Parathyroid adenoma (tissue), 2 donors: Measurements from ENCODE around the gene SPATA2L.
A peak's percentile ranks its signal among the peaks of the same experiment; 100 is the strongest.

ENCODE experiments used
- H2AFZ ChIP-seq: fragments of 300-600 bp; sonication (generic); one replicate; pipeline ENCODE4 v1.7.0; 2017; ENCODE audit warnings: antibody characterized with exemption, mild to moderate bottlenecking
- H3K27ac ChIP-seq: fragments of 300-600 bp; sonication (generic); one replicate; pipeline ENCODE4 v1.7.0; 2017
- H3K27me3 ChIP-seq: fragments of 300-600 bp; sonication (generic); one replicate; pipeline ENCODE4 v1.7.0; 2017; ENCODE audit warnings: low read length; ENCODE audit not compliant: control insufficient read depth, insufficient read depth
- H3K36me3 ChIP-seq: fragments of 300-600 bp; sonication (generic); one replicate; pipeline ENCODE4 v1.7.0; 2017; ENCODE audit warnings: low read length; ENCODE audit not compliant: control insufficient read depth, insufficient read depth
- H3K4me1 ChIP-seq: fragments of 300-600 bp; sonication (generic); one replicate; pipeline ENCODE4 v1.7.0; 2017; ENCODE audit warnings: control low read depth
- H3K4me2 ChIP-seq: fragments of 300-600 bp; sonication (generic); one replicate; pipeline ENCODE4 v1.7.0; 2017; ENCODE audit warnings: low read length
- H3K4me3 ChIP-seq: fragments of 300-600 bp; sonication (generic); one replicate; pipeline ENCODE4 v1.7.0; 2017; ENCODE audit warnings: low read depth, low read length
- H3K79me2 ChIP-seq: fragments of 300-600 bp; sonication (generic); one replicate; pipeline ENCODE4 v1.7.0; 2017; ENCODE audit warnings: control low read depth
- H3K9ac ChIP-seq: fragments of 300-600 bp; sonication (generic); one replicate; pipeline ENCODE4 v1.7.0; 2017; ENCODE audit warnings: mild to moderate bottlenecking
- H3K9me3 ChIP-seq: fragments of 300-600 bp; sonication (generic); one replicate; pipeline ENCODE4 v1.7.0; 2017; ENCODE audit warnings: low read length; ENCODE audit not compliant: control insufficient read depth
- TF ChIP-seq, protein P1 (sequence below): fragments of 300-600 bp; sonication (generic); IDR thresholded peaks from one replicate; pipeline ENCODE4 v1.7.0; 2017; ENCODE audit warnings: antibody characterized with exemption, mild to moderate bottlenecking
- donor health status: primary hyperparathyroidism.

The SPATA2L gene

DNA sequence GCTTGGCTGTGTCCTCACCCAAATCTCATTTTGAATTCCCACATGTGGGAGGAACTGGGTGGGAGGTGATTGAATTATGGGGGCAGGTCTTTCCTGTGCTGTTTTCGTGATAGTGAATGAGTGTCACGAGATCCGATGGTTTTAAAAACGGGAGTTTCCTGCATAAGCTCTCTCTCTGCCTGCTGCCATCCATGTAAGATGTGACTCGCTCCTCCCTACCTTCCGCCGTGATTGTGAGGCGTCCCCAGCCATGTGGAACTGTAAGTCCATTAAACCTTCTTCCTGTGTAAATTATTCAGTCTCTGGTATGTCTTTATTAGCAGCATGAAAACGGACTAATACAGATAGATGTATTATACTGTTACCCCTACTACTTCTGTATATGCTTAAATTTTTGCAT is 40.3 kb downstream of the SPATA2L start:
- H2AFZ ChIP-seq: no peak overlapping the region
- no peaks in the 10 kb centered on the region for H3K27me3 ChIP-seq
- H3K79me2 ChIP-seq: peaks cover 8% of the 10 kb centered on the region
- TF ChIP-seq, protein P1, sequence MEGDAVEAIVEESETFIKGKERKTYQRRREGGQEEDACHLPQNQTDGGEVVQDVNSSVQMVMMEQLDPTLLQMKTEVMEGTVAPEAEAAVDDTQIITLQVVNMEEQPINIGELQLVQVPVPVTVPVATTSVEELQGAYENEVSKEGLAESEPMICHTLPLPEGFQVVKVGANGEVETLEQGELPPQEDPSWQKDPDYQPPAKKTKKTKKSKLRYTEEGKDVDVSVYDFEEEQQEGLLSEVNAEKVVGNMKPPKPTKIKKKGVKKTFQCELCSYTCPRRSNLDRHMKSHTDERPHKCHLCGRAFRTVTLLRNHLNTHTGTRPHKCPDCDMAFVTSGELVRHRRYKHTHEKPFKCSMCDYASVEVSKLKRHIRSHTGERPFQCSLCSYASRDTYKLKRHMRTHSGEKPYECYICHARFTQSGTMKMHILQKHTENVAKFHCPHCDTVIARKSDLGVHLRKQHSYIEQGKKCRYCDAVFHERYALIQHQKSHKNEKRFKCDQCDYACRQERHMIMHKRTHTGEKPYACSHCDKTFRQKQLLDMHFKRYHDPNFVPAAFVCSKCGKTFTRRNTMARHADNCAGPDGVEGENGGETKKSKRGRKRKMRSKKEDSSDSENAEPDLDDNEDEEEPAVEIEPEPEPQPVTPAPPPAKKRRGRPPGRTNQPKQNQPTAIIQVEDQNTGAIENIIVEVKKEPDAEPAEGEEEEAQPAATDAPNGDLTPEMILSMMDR: no peak
- H3K36me3 ChIP-seq: no peaks in the 10 kb centered on the region
- no peaks in the 10 kb centered on the region for H3K9me3 ChIP-seq
- peaks cover 6% of the 10 kb centered on the region for H3K4me1 ChIP-seq
- no peak overlapping the region for H3K27ac ChIP-seq
- H3K9ac ChIP-seq: no peak overlapping the region
- no peak overlapping the region for H3K4me3 ChIP-seq
- H3K4me2 ChIP-seq: no peak overlapping the region

DNA sequence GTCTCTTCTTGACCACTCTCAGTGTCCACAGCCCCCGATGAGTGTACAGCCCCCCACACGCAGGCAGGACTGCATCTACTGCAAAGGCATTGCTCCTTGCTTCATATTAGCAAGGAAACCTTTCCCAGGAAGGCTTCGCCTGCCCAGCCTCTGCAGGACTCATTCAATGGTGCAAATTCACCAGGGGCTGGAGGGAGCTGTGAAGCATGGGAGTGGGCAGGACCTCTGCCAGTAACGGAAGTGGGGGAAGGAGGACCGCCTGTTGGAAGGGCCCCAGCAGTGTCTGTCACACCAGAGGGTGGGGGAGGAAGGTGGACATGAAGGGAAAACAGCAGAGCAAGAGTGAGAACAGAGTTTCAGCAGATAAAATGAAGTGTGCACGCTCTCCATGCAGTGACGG is 41.4 kb downstream of the SPATA2L start:
- Histone ChIP-seq H3K79me2 (peaks cover 9% of the 10 kb centered on the region), H3K27me3 (no peaks in the 10 kb centered on the region), H3K4me1 (peaks cover 7% of the 10 kb centered on the region), H3K36me3 (no peaks in the 10 kb centered on the region), H3K4me3 (no peak overlapping the region), H2AFZ (no peak overlapping the region), H3K27ac (no peak overlapping the region), H3K9ac (no peak overlapping the region), H3K4me2 (no peak overlapping the region), H3K9me3 (no peaks in the 10 kb centered on the region)
- TF ChIP-seq, protein P1: no peak

DNA sequence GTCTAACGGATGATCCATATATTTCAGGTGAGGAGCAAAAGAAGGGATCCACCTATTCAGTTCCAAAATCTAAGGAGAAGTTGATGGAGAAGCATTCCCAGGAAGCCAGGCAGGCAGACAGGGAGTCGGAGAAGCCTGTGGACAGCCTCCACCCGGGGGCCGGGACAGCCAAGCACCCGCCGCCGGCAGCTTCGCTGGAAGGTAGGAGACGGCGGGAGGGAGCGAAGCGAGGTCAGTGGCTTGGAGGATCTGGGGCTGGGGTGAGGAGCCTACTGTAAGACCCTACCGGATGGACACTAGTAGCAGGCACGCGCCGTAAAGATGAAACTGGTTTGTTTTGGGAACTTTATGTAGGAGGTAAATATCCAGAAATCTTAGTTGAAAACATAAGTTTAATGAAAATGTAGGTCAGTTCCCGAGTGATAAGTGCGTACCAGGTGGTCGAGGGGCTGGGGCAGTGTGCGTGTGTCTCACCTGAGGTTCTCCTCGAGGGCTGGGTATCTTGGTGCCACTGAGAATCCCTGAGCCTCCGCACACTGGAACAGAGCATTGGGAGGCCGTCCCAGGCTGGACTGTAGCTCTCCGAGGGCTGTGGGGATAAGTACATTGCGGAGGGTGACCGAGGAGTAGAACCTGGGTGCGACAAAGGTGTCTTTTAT is 43.2 kb downstream of the SPATA2L start:
- Histone ChIP-seq H3K4me1 (peaks cover 7% of the 10 kb centered on the region), H3K9me3 (no peaks in the 10 kb centered on the region), H3K27me3 (no peaks in the 10 kb centered on the region), H2AFZ (peak overlapping the region; percentile 90), H3K79me2 (peaks cover 9% of the 10 kb centered on the region), H3K4me2 (peak overlapping the region; percentile 100), H3K4me3 (peak overlapping the region; percentile 98), H3K9ac (no peak overlapping the region), H3K36me3 (no peaks in the 10 kb centered on the region), H3K27ac (peak overlapping the region; percentile 47)
- TF ChIP-seq, protein P1: no peak

DNA sequence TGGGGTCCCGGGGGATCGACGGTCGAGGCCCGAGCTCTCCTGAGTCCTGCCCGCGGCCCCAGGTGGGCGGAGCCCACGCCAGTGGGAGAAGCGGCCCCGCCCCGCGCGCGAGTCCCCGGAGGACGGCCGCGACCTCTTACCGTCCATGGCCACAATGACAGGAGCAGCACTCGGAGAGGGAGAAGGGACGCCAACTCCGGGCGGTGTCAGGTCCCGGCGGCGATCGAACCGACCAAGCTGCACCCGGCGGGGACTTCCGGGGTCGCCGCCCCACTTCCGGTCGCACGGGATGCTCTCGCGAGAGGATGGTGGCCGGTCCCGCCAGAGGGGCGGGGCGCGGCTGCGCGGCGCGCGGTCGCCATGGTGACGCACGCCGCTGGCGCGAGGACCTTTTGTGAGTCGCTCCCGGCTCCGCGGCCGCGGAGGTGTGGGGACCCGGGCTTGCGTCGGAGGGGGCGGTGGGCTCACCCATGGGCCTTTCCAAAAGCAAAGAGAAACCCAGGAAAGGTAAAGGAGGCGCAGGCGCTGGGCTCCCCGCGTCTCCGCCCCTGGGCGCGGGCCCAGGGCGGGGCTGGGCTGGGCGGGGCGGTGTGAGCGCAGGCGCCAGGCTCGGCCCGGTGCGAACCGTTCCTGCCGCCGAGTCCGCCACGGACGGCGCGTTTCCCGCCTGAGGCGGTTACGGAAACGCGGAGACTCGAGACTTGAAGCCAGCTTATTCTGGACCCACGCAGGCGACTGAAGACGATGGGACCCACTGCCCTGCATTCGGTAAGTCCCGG is 43.9 kb downstream of the SPATA2L start, which contains the start of the genes CHMP1A and SPATA33:
Gene CHMP1A, minus strand, starts transcription at position 267 of the 779 bp plus-strand sequence. Its CDS starts 120 bp downstream, at position 147.
Gene SPATA33, plus strand, starts transcription at position 395 of the 779 bp plus-strand sequence. Its CDS starts 76 bp downstream, at position 471.
- Histone ChIP-seq H3K4me3 (peak within 1 kb of the TSS; percentile 98), H3K9ac (peak within 1 kb of the TSS; percentile 16), H3K4me2 (peak within 1 kb of the TSS; percentile 100), H3K36me3 (no peaks in the 10 kb centered on the region), H3K27ac (peak within 1 kb of the TSS; percentile 47), H3K27me3 (no peaks in the 10 kb centered on the region), H3K4me1 (peaks cover 7% of the 10 kb centered on the region), H3K9me3 (no peaks in the 10 kb centered on the region), H3K79me2 (peaks cover 9% of the 10 kb centered on the region), H2AFZ (peak within 1 kb of the TSS; percentile 90)
- TF ChIP-seq, protein P1: no peak
